ENCODE results near the gene LANCL2. TPM values are rescaled to one million over a fixed set of nuclear protein-coding genes. Genes with fewer than 3 reads are reported as not detected.

Gene LANCL2
- total RNA-seq, 3 donors from 2014 or later (not counting 1 experiment from before 2014, with no cell fraction given): 7.2 to 9.4 (median 8.3) TPM

- 96% methylated on average over 4 of the region's 4 CpGs for WGBS (ENCODE audit: insufficient coverage)
- no peak for TF ChIP-seq CTCF (IDR thresholded peaks at IDR 0.05)
- Histone ChIP-seq H3K27ac (ENCODE audit: low read length) (no peak overlapping the region), H3K4me3 (ENCODE audit: low read length) (no peak overlapping the region), H3K36me3 (ENCODE audit: control insufficient read depth, insufficient read depth, low read length) (no peaks in the 10 kb centered on the region), H3K4me1 (ENCODE audit: control insufficient read depth, insufficient read depth, low read length) (no peaks in the 10 kb centered on the region), H3K27me3 (ENCODE audit: control insufficient read depth, insufficient read depth, low read length) (no peaks in the 10 kb centered on the region), H3K9me3 (ENCODE audit: control insufficient read depth, insufficient read depth, low read length) (no peaks in the 10 kb centered on the region)
- intact Hi-C loops (cut with micrococcal nuclease): no loop called here
- no peak overlapping the region for H3K27ac Mint-ChIP-seq
- H3K9me3 Mint-ChIP-seq: no peaks in the 10 kb centered on the region
- peaks cover 0 to 3% of the 10 kb centered on the region in 2 donors for H3K4me1 Mint-ChIP-seq
- no peaks in the 10 kb centered on the region for H3K27me3 Mint-ChIP-seq (ENCODE audit: low read depth in 2 of 2)
- no peaks in the 10 kb centered on the region for H3K36me3 Mint-ChIP-seq
- DNase-seq (no peak), ATAC-seq (no peak)
- no peak overlapping the region for H3K4me3 Mint-ChIP-seq
Measured at GRCh38 chr7:55375237-55375636, 10.1 kb downstream of the LANCL2 start.

- H3K27ac ChIP-seq (ENCODE audit: low read length): no peak overlapping the region
- intact Hi-C loops (cut with micrococcal nuclease): no loop called here
- no peak for ATAC-seq
- no peaks in the 10 kb centered on the region for H3K27me3 Mint-ChIP-seq (ENCODE audit: low read depth in 2 of 2)
- TF ChIP-seq CTCF (IDR thresholded peaks at IDR 0.05): no peak
- no peak overlapping the region for H3K4me3 Mint-ChIP-seq
- no CpG with 5 or more reads among the region's 4 CpGs for WGBS (ENCODE audit: insufficient coverage)
- H3K4me3 ChIP-seq (ENCODE audit: low read length): no peak overlapping the region
- H3K4me1 Mint-ChIP-seq: peaks cover 0 to 4% of the 10 kb centered on the region in 2 donors
- no peaks in the 10 kb centered on the region for H3K27me3 ChIP-seq (ENCODE audit: control insufficient read depth, insufficient read depth, low read length)
- H3K9me3 ChIP-seq (ENCODE audit: control insufficient read depth, insufficient read depth, low read length): no peaks in the 10 kb centered on the region
- no peak for DNase-seq
- no peaks in the 10 kb centered on the region for H3K9me3 Mint-ChIP-seq
- H3K4me1 ChIP-seq (ENCODE audit: control insufficient read depth, insufficient read depth, low read length): no peaks in the 10 kb centered on the region
- no peaks in the 10 kb centered on the region for H3K36me3 Mint-ChIP-seq
- no peak overlapping the region for H3K27ac Mint-ChIP-seq
- H3K36me3 ChIP-seq (ENCODE audit: control insufficient read depth, insufficient read depth, low read length): no peaks in the 10 kb centered on the region
Measured at GRCh38 chr7:55377162-55377817, 12.2 kb downstream of the LANCL2 start.

DNA sequence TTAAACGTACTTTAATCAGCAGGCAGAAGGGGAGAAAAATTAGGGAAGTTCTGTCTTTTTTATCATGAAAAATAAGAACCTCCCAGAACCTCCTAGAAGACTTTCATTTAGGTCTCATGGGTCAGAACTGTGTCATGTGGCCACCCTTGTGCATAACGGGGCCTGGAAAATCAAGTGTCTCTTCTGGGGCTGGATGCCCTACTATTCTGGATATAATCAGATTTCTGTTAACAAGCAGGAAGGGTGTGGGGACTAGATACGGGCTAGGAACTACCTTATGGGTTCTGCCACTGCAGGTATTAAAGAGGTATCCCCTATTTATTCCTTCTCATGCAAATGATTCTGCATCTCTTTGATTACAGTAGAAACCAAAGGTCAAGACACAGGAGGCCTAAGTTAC is 14.1 kb downstream of the LANCL2 start:
- TF ChIP-seq CTCF (IDR thresholded peaks at IDR 0.05): no peak
- H3K9me3 Mint-ChIP-seq: peaks cover 0 to 2% of the 10 kb centered on the region in 2 donors
- no peaks in the 10 kb centered on the region for H3K4me1 ChIP-seq (ENCODE audit: control insufficient read depth, insufficient read depth, low read length)
- H3K27me3 Mint-ChIP-seq (ENCODE audit: low read depth in 2 of 2): no peaks in the 10 kb centered on the region
- intact Hi-C loops (cut with micrococcal nuclease): no loop called here
- peaks cover 0 to 4% of the 10 kb centered on the region in 2 donors for H3K4me1 Mint-ChIP-seq
- no peak overlapping the region for H3K27ac ChIP-seq (ENCODE audit: low read length)
- WGBS (ENCODE audit: insufficient coverage): 95% methylated on average over 3 of the region's 3 CpGs
- H3K4me3 Mint-ChIP-seq: no peak overlapping the region
- H3K27me3 ChIP-seq (ENCODE audit: control insufficient read depth, insufficient read depth, low read length): no peaks in the 10 kb centered on the region
- no peak overlapping the region for H3K27ac Mint-ChIP-seq
- no peaks in the 10 kb centered on the region for H3K36me3 Mint-ChIP-seq
- DNase-seq: no peak
- no peaks in the 10 kb centered on the region for H3K36me3 ChIP-seq (ENCODE audit: control insufficient read depth, insufficient read depth, low read length)
- ATAC-seq: no peak
- H3K9me3 ChIP-seq (ENCODE audit: control insufficient read depth, insufficient read depth, low read length): no peaks in the 10 kb centered on the region
- no peak overlapping the region for H3K4me3 ChIP-seq (ENCODE audit: low read length)

DNA sequence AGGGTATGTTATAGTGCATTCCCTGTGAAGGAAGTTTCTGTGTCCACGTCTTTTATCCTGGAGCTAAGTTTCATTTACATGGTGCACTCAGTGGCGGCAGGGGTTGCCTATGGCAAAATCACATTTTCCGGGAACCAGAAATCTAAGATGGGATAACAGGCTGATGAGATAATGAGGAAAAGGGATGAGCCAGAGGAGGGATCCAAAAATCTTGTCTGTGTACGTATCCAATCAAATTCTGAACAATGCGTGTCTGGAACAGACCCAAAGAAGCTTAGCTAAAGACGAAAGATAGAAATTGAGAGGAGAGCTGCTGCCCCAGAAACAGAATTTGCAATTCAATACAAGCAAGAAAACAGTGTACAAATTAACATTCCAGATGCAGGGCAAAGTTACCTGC is 16.1 kb downstream of the LANCL2 start:
- Histone ChIP-seq H3K27ac (ENCODE audit: low read length) (no peak overlapping the region), H3K4me3 (ENCODE audit: low read length) (no peak overlapping the region), H3K9me3 (ENCODE audit: control insufficient read depth, insufficient read depth, low read length) (peaks cover 6% of the 10 kb centered on the region), H3K4me1 (ENCODE audit: control insufficient read depth, insufficient read depth, low read length) (no peaks in the 10 kb centered on the region), H3K27me3 (ENCODE audit: control insufficient read depth, insufficient read depth, low read length) (no peaks in the 10 kb centered on the region), H3K36me3 (ENCODE audit: control insufficient read depth, insufficient read depth, low read length) (no peaks in the 10 kb centered on the region)
- no peak overlapping the region for H3K27ac Mint-ChIP-seq
- peaks cover 0 to 8% of the 10 kb centered on the region in 2 donors for H3K4me1 Mint-ChIP-seq
- H3K9me3 Mint-ChIP-seq: peaks cover 2 to 8% of the 10 kb centered on the region in 2 donors
- 91% methylated on average over 6 of the region's 6 CpGs for WGBS (ENCODE audit: insufficient coverage)
- intact Hi-C loops (cut with micrococcal nuclease): no loop called here
- no peak overlapping the region for H3K4me3 Mint-ChIP-seq
- ATAC-seq (no peak), DNase-seq (no peak)
- no peaks in the 10 kb centered on the region for H3K27me3 Mint-ChIP-seq (ENCODE audit: low read depth in 2 of 2)
- peaks cover 10% of the 10 kb centered on the region for H3K36me3 Mint-ChIP-seq
- TF ChIP-seq CTCF (IDR thresholded peaks at IDR 0.05): no peak

Measured in natural killer cell (primary cell).